Esophagus squamous epithelium (tissue), 5 donors: Measurements from ENCODE around the gene ADISSP. TPM values are rescaled to one million over a fixed set of nuclear protein-coding genes. Genes with fewer than 3 reads are reported as not detected.

Experiments used
- DNase-seq: peaks from one replicate; lab custom pipeline; 2025; lab: John Stamatoyannopoulos, UW
- H3K27ac ChIP-seq, 4 donors: fragments of 200-600 bp; sonication (generic); one replicate each; pipeline ENCODE4 v1.5.1; 2016 to 2019; ENCODE audit warnings: mild to moderate bottlenecking in 1 of 4
- H3K27me3 ChIP-seq, 4 donors: fragments of 200-600 bp; sonication (generic); 1 replicate in 3 of 4; 2 replicates in 1 of 4; pipeline versions ENCODE4 v1.5.1 to v1.6.0; 2017 to 2021; ENCODE audit warnings: antibody characterized with exemption in 1 of 4
- H3K36me3 ChIP-seq, 3 donors: fragments of 200-600 bp; sonication (generic); one replicate each; pipeline ENCODE4 v1.5.1; 2016 to 2019
- H3K4me1 ChIP-seq, 3 donors: fragments of 200-600 bp; sonication (generic); one replicate each; pipeline ENCODE4 v1.5.1; 2017 to 2019
- H3K4me3 ChIP-seq, 4 donors: fragments of 200-600 bp; sonication (generic); 1 replicate in 3 of 4; 2 replicates in 1 of 4; pipeline ENCODE4 v1.5.1; 2016 to 2019; ENCODE audit warnings: mild to moderate bottlenecking in 2 of 4, moderate library complexity in 1 of 4
- H3K9me3 ChIP-seq, 3 donors: fragments of 200-600 bp; sonication (generic); one replicate each; pipeline ENCODE4 v1.5.1; 2016 to 2019
- POLR2A ChIP-seq, 4 donors: fragments of 450-650 bp; IDR thresholded peaks; one replicate each; pipeline ENCODE4 v1.6.1; 2017; ENCODE audit warnings: antibody characterized with exemption in 4 of 4, mild to moderate bottlenecking in 4 of 4, moderate library complexity in 3 of 4
- WGBS, 2 donors: methylation state at CpG; one replicate each; pipeline ENCODE4 v1.1.5; 2018; 5-methylcytosine and 5-hydroxymethylcytosine counted together
- intact Hi-C: fragments of 100-400 bp; cut with DNase I; formaldehyde crosslinking; loops from one replicate; pipeline ENCODE4 v1.15.0; 2022
- total RNA-seq, 4 donors: library from RNA; depleted of rRNA; stranded (reverse); fragments of >200 nt; gene quantifications; one replicate each; pipeline ENCODE4 v1.1.0, GENCODE V29; 2016
- TF ChIP-seq, protein P1 (sequence below), 6 experiments: fragments of 450-650 bp in 4 of 6; fragments of 200-600 bp in 2 of 6; sonication (generic) in 2 of 6; IDR thresholded peaks; one replicate each; pipeline ENCODE4 v1.5.1; 2016 to 2019; ENCODE audit warnings: antibody characterized with exemption in 6 of 6, mild to moderate bottlenecking in 4 of 6, moderate library complexity in 4 of 6
- donor health status: DM: yes; HTN: yes; CAD: no.

Gene ADISSP
- total RNA-seq, 4 donors from 2014 or later, result 13.5 to 24.7 (median 19.8) TPM

DNA sequence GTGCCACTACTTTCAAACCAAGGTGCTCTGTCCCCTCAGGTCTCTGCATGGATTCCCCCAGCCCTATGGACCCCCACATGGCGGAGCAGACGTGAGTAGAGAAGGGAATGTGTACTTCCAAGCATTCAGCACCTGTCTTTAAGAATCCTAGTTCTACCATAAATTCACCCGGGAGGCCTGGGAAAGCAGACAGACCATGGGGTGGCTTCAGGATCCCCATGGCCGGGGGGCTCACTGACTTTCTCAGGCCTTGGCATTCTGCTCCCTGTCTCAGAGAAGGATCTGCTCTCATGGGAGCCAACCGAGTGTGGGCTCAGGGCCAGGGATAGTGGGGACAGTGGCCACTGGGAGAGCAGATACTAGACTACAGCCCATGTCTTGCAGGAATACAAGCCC is 30.8 kb upstream of the ADISSP start:
- Histone ChIP-seq H3K4me3 (peak overlapping the region in 1 of 4 donors; percentile 28), H3K27ac (peak overlapping the region; percentile 75 to 97 (median 94)), H3K9me3 (no peaks in the 10 kb centered on the region), H3K4me1 (peaks cover 41 to 85% (median 47%) of the 10 kb centered on the region in 3 donors), H3K27me3 (no peaks in the 10 kb centered on the region), H3K36me3 (peaks cover 9 to 42% (median 34%) of the 10 kb centered on the region in 3 donors)
- TF ChIP-seq, protein P1, sequence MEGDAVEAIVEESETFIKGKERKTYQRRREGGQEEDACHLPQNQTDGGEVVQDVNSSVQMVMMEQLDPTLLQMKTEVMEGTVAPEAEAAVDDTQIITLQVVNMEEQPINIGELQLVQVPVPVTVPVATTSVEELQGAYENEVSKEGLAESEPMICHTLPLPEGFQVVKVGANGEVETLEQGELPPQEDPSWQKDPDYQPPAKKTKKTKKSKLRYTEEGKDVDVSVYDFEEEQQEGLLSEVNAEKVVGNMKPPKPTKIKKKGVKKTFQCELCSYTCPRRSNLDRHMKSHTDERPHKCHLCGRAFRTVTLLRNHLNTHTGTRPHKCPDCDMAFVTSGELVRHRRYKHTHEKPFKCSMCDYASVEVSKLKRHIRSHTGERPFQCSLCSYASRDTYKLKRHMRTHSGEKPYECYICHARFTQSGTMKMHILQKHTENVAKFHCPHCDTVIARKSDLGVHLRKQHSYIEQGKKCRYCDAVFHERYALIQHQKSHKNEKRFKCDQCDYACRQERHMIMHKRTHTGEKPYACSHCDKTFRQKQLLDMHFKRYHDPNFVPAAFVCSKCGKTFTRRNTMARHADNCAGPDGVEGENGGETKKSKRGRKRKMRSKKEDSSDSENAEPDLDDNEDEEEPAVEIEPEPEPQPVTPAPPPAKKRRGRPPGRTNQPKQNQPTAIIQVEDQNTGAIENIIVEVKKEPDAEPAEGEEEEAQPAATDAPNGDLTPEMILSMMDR (IDR thresholded peaks at IDR 0.05), result no peak
- TF ChIP-seq POLR2A (IDR thresholded peaks at IDR 0.05), result no peak
- intact Hi-C loops, result no loop called here
- no peak for DNase-seq
- WGBS, 2 donors, result 72 to 78% methylated on average over 4 to 5 of the region's 5 CpGs

DNA sequence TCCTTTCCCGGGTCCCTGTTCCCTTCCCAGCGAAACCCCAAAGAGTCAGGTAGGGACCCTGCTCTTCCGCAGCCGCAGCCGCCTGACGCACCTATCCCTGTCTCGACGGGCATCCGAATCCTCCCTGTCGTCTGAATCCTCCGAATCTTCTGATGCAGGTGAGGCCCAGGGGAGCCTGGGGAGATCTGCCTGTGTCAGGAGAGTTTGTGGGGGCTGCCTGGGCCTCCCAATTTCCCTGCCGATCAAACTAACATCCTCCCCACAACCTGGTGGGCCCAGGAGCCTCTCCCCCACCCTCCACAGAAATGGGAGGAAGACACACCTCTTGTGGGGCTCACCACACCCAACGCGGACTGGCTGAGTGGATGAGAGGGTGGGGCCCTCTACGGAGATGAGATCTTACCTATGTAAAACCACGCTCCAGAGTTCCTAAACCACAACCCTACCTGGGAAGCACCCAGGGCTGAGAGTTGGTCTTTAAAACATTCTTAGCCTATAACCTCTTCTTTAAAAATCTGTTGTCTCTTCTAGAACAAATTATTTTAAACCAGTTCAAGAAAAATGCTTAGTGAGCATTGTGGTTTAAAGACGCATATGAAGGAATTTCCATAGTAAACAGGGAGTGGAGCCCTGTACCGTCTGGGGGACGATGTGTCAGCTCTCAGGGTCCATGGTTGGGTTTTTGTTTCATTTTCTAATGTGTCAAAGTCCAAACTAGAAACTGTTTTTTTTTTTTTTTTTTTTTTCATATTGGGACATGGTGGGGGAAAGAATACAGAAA is 30.2 kb upstream of the ADISSP start:
- no peak for DNase-seq
- no peaks in the 10 kb centered on the region for H3K27me3 ChIP-seq
- peak overlapping the region; percentile 49 to 78 (median 64) for H3K4me3 ChIP-seq
- H3K27ac ChIP-seq, result peak overlapping the region; percentile 92 to 98 (median 97)
- intact Hi-C loops, result no loop called here
- H3K4me1 ChIP-seq, result peaks cover 41 to 84% (median 47%) of the 10 kb centered on the region in 3 donors
- H3K36me3 ChIP-seq, result peaks cover 9 to 36% (median 29%) of the 10 kb centered on the region in 3 donors
- no peaks in the 10 kb centered on the region for H3K9me3 ChIP-seq
- TF ChIP-seq POLR2A (IDR thresholded peaks at IDR 0.05), result no peak
- TF ChIP-seq, protein P1 (IDR thresholded peaks at IDR 0.05), result no peak
- 22 to 39% methylated on average over 13 to 19 of the region's 19 CpGs for WGBS, 2 donors

DNA sequence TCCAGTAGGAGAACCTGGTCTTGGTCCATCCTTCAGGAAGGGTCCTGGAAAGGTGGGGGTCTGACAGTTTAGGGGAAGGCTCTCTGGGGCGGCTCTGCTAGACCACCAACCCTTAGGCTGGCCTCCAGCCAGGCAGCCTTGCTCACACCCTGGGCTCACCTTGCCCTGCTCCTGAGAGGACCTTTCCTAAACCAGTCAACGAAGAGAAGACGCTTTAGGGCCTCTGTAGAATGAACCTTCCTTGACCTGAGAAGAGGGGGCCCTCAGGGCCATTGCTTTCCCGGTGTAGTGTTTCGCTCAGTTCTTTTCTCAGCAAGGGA is 29.6 kb upstream of the ADISSP start:
- intact Hi-C loops, result no loop called here
- peaks cover 9 to 30% (median 23%) of the 10 kb centered on the region in 3 donors for H3K36me3 ChIP-seq
- H3K4me3 ChIP-seq, result peak overlapping the region; percentile 49 to 78 (median 64)
- WGBS, 2 donors, result 36 to 53% methylated on average over 3 to 5 of the region's 5 CpGs
- H3K27ac ChIP-seq, result peak overlapping the region; percentile 92 to 98 (median 97)
- H3K27me3 ChIP-seq, result no peaks in the 10 kb centered on the region
- no peaks in the 10 kb centered on the region for H3K9me3 ChIP-seq
- DNase-seq, result no peak
- H3K4me1 ChIP-seq, result peaks cover 41 to 78% (median 47%) of the 10 kb centered on the region in 3 donors
- TF ChIP-seq POLR2A (IDR thresholded peaks at IDR 0.05), result no peak
- TF ChIP-seq, protein P1 (IDR thresholded peaks at IDR 0.05), result no peak

DNA sequence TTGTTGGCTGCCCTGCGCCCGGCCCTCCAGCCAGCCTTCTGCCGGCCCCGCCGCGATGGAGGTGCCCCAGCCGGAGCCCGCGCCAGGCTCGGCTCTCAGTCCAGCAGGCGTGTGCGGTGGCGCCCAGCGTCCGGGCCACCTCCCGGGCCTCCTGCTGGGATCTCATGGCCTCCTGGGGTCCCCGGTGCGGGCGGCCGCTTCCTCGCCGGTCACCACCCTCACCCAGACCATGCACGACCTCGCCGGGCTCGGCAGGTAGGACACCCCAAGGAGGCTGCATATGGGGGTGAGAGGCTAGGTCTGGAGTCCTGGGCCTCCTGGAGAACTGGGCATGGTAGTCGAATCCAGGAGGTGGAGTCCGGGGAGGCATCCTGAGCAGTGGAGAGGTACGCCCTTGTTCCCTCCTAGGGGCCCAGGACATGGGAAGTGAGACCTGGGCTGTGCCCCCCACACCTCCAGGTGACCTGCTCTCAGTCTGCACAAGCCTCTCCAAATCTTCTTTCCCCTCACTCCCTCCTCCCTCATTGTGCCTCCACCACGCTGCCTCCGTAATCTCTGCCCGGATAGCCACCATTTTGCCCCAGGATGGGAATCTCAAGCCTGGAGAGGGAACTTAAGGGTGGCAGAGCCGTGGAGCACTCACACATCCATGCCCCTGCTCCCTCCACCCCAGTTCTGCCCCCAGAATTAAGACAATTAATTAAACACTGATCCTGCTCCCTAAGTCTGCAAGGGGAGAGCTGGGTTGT is 29.1 kb upstream of the ADISSP start:
- Histone ChIP-seq H3K9me3 (no peaks in the 10 kb centered on the region), H3K4me1 (peaks cover 41 to 73% (median 47%) of the 10 kb centered on the region in 3 donors), H3K36me3 (peaks cover 6 to 25% (median 17%) of the 10 kb centered on the region in 3 donors), H3K27me3 (no peaks in the 10 kb centered on the region), H3K27ac (peak overlapping the region; percentile 92 to 98 (median 97)), H3K4me3 (peak overlapping the region; percentile 49 to 78 (median 64))
- DNase-seq, result no peak
- no peak for TF ChIP-seq POLR2A (IDR thresholded peaks at IDR 0.05)
- TF ChIP-seq, protein P1 (IDR thresholded peaks at IDR 0.05), result no peak
- intact Hi-C loops, result no loop called here
- WGBS, 2 donors, result 32 to 44% methylated on average over 6 of the region's 33 CpGs
